ENCODE measurements around the gene TRH.
"Not testable (repeated sequence)": the region's sequence is repeated elsewhere in the genome, so short reads cannot be mapped to it uniquely, and the experiment has no call there.

TRH gene

GRCh38 chr3:129966876-129967275, 7.6 kb upstream of the TRH start:
- DNase-seq, result no peak

- no peak for DNase-seq
Observed at GRCh38 chr3:129967761-129968160, 6.8 kb upstream of the TRH start.

GRCh38 chr3:129971351-129972052, 3.0 kb upstream of the TRH start:
- no peak for DNase-seq

- no peak for DNase-seq
Observed at GRCh38 chr3:129972301-129972700, 2.2 kb upstream of the TRH start.

DNA sequence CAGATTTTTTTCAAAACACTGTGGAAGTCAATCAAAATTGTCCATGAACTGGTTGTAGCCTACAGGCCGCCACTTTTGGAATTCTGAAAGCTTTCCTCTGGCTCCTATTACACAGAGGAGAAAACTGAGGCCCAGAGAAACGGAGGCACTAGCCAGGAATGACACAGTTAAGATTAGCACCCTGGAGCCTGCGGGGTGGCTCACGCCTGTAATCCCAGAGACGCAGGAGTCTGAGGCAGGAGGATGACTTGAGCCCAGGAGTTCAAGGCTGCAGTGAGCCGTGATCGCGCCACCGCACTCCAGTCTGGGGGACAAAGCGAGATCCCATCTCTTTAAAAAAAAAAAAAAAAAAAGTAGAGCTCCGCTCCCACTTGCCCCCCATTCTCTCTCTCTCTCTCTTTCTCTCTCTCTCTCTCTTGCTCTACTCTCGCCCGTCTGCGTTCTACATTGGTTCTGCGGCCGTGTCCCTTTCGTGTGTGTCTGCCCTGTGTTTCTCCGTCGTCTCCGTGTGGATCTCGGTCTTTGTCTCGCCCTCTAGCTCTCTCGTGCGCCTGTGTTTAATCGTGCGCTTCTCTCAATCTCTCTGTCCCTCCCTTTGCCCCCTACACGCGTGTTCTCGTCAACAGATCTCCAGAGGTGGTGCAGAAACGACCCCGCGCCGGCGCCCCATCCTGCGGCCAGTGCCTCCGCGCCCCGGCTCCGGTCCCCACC, 512 bp upstream of the TRH start:
- no peak for DNase-seq

DNA sequence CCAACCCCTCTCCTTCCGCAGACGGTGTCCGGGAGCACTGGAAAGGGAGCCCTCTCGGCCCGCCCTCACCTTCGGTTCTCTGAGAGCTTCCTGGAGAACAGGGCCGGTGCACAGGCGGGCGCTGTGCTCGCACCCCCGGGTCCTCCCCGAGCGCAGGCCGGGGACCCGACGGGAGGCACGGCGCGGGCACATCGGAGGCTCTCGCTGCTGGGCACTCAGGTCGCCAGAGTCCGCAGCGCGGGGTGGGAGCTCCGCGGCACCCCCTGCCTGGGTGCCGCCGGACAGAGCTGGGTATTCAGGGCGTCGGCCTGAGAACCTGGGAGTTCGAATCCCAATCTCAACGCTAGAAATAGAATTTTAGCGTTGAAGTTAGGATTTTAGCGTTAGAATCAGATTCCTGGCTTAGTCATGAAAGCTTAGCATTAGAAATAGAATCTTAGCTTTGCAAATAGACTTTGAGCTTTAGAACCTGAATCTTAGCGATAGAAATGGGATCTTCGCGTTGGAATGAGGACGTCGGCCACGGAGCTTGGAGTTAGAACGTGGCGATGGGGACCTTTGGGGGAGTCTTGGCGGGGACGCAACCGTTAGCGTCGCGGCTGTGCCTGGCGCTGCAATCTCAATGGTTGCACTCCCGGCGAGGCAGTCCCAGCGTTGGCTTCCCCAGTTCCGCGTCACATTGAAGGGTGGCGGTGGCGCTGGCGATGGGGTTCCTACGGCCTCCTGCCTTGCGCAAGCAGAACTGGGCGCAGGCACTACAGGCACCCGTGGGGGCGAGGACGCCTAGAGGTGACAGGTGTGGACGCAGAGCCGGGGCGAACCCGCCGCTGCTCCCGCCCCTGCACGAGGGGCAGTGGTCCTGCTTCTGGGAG, 549 bp downstream of the TRH start:
- peak in 1 of 2 donors; percentile 41 for DNase-seq

- no peak for DNase-seq
Observed at GRCh38 chr3:129975705-129976048, 1.2 kb downstream of the TRH start.

DNA sequence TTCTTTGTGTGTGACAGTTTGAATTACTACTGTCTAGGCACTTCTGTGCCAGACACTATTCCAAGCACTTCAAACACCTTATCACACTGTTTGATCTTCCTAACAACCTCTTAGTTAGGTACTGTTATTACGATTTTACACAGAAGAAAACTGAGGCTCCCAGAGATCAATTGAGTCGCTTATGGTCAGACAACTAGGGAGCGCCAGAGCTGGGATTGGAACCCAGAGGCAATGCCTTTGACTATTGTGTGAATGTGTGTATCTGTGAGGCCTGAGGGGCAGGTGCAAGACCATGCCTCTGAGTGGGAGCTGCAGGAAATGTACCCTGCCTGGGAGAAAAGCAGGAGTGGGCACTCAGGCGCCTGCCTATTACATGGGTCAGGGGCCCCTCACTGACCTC, 1.8 kb downstream of the TRH start:
- no peak for DNase-seq

DNA sequence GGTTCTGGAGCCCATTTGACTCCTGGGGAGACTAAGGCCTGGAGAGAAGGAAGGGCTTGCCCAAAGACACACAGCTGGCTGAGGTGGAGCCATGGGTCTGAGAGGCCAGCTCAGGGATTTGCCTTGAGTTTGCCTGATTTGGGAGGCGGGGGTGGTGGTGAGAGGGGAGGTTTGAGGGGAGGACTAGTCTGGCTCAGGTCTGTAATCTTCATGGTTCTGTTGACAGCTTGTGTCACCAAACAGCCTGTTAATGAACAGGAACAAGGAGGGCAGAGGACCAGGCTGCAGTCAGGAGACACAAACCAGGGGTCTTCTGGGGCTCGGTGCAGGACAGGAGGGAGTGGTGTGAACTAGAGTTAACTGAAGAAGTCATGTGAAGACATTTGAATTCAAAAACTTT, 3.6 kb downstream of the TRH start:
- DNase-seq, result no peak

GRCh38 chr3:129979905-129980304, 5.4 kb downstream of the TRH start:
- no peak for DNase-seq

DNA sequence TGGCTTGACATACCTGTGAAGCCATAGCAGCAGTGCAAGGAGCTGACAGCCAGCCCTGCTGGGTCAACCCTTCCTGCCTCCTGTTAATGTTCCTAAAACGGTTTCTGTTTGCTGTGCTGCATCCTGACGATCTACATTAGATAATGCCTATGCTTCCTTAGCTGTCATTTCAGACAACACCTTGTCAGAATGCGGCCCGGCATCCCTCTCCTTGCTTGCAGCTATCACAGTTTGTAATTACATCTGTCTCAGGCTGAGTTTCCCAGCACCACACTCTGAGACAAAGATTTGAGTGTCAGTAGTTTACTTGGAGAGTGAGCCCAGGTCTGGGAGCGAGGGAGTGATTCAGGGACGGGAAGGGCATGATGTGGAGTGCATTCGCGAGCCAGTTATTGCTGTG, 9.0 kb downstream of the TRH start:
- no peak for DNase-seq

GRCh38 chr3:129984125-129984524, 9.6 kb downstream of the TRH start:
- DNase-seq, result no peak

- DNase-seq, result no peak
Observed at GRCh38 chr3:129985113-129985512, 10.6 kb downstream of the TRH start.

DNA sequence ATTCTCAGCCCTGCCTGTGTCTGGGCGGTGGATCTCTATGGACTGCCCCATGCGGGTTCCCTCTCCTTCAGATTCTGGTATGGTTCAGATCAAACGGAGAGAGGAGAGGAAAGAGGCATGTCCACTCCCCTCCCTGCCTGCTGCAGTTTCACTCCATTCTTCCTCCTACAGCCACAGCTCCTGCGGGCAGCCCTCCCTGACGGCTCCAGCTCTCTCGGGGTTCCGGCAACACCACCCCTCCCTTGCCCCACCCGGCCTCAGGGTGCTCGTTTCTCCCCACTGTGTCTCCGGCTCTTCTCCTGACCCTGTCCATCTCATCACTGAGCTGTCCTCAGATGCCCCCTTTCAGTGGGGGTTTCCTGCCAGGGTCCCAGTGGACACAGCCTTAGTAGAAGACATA, 13.9 kb downstream of the TRH start:
- no peak for DNase-seq

GRCh38 chr3:129989414-129989813, 14.9 kb downstream of the TRH start:
- DNase-seq, result no peak

- DNase-seq, result no peak
Observed at GRCh38 chr3:129992781-129993180, 18.3 kb downstream of the TRH start.

GRCh38 chr3:129994883-129995559, 20.5 kb downstream of the TRH start:
- no peak for DNase-seq

GRCh38 chr3:129996073-129996472, 21.6 kb downstream of the TRH start:
- no peak for DNase-seq

- not testable (repeated sequence) for DNase-seq
Observed at GRCh38 chr3:129999176-129999575, 24.7 kb downstream of the TRH start.

GRCh38 chr3:130002666-130003598, 28.4 kb downstream of the TRH start:
- DNase-seq, result peak; percentile 48 to 56

- DNase-seq, result no peak
Observed at GRCh38 chr3:130010556-130010955, 36.0 kb downstream of the TRH start.

DNA sequence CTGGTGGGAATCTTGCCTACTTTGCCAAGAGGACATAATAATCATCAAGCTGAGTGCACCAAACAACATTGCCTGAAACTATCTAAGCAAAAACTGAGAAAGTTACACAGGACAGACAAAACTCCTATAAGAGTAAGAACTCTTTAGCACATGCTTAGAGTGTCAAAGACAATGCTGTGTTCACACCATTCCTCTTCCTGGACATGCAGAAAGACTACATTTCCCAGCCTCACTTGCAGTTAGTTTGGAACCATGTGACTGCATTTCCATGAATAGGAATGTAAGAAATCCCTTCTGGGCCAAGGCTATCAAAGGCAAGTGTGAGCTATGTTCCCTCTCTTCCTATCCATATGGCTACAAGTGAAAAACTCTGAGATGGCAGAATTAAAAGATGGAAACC, 37.6 kb downstream of the TRH start:
- DNase-seq, result not testable (repeated sequence)

Data from CD4-positive, alpha-beta T cell treated with Interleukin-4 for 1 hour (primary cell).